Activated T-helper 1 cell treated with anti-CD3 and anti-CD28 coated beads, Interleukin-2, amount 50 U/mL, for 16 hours (primary cell): ENCODE measurements around the gene DNER.

ENCODE experiments used
- DNase-seq, 2 donors: peaks; one replicate each; pipeline ENCODE4 v3.0.0-alpha.2; 2020; ENCODE audit warnings: low read depth in 1 of 2, low spot score in 1 of 2

Gene DNER

DNA sequence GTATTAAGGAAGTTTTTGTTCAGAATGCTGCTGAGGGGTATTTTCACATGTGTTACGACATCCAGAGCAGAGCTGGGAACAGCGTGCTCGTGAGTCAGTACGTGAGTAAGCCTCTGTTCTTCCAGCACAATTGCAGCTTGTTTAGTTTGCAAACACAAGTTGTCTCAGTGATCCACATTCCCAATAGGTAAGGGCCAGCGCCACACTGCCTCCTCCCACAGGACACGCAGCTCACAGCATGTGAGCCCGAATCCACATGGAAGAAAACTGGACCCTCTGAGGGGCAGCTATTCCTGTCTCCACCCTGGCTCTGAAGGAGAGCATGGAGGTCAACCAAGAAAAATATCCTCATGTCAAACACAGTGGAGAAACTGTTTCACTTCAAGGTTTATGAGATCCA lies 269.3 kb downstream of the DNER start:
- DNase-seq: no peak

- no peak for DNase-seq
Measured at GRCh38 chr2:229443546-229444268, 270.6 kb downstream of the DNER start.

- no peak for DNase-seq
Measured at GRCh38 chr2:229443141-229443540, 271.2 kb downstream of the DNER start.

- DNase-seq: no peak
Measured at GRCh38 chr2:229438430-229439159, 275.8 kb downstream of the DNER start.

DNA sequence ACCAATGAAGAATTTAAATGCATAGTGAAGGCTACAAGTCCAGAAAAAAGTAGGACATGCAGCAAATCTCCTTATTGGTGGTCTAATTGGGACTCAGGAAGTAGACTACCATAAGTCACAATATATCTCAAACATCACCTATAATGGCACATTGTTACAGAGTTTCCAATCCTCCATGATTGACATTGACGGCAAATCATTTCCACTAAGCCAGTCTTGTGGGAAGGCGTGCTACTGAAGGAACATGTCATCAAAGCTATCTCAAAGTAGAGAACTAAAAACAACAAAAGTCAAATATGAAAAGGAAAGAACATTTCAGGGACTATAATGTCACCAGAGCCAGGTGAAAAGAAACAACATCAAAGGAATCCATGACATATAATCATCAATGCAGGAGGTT lies 276.9 kb downstream of the DNER start:
- no peak for DNase-seq

DNA sequence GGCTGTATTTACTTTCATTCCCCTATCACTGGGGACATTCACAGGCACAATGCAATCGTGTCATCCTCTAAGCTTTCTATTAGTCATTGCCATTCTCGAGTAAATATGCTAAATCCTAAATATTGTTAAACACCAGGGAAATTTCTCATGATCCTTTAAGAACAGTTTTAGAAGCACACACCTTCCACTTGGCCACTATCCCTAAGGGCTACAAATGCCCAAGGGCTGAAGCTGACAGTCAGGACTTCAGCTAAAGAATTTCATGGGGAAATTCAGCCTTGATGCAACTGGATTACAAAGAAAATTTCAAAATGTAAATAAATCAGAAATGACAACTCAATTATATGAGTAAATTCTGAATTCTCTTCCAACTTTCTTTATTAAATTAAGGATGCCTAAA lies 280.2 kb downstream of the DNER start:
- DNase-seq: no peak

DNA sequence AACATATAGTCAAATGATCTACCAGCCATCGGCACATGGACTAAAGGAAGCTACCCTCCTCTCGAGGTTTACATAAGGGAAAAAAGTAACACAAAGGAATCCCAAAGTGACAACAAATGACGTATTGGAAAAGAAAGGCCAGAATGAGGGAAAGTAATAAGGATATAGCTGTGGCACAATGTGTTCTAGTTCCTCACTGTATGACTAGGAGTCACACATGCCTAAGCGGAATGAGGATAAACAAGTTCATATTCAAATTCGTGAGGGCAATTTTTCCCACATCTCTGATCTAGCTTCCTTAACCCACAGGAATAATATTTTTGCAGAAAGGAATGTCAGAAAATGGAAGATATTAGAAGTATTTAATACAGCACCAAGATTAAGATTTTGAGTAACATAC lies 281.0 kb downstream of the DNER start:
- DNase-seq: no peak

DNA sequence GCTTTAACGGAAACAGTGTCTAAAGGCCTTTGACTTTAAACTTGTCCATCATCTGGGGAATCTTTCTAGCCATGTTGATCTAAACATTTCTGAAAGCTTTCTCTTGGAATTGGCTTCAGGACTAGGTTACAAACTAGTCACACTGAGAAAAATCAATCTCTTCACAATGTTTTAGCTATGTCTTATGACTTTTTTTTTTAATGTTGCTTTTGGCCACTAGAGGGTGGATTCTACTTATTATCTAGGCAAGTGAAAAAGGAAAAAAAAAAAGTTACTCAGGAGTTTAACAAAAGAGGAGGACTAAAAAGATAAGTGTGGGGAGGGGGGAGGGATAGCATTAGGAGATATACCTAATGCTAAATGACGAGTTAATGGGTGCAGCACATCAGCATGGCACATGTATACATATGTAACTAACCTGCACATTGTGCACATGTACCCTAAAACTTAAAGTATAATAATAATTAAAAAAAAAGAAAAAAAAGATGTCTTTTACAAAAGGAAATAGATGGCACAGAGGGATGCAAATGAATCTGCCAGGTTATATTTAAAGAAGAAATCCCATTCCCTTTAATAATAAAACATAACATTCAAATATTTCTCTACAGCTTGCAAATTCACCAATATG lies 282.9 kb downstream of the DNER start:
- no peak for DNase-seq

DNA sequence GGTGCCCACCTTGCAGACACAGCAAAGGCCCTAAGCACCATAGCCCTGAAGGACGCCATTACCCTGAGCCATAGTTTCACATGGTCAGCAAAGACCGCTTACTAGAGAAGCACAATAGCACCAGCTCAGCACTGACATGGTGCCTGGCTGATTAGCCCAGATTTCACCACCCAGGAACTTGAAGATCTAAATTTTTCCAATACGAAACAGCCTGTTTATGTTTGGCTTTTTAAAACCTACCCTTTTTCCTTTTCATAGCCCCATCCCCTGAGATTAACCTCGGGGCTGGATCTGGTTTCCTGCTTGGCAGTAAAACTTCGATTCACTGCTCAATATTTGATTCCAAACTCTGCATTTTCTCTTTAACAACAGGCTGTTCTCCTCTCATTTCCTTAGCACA lies 284.8 kb downstream of the DNER start:
- no peak for DNase-seq

DNA sequence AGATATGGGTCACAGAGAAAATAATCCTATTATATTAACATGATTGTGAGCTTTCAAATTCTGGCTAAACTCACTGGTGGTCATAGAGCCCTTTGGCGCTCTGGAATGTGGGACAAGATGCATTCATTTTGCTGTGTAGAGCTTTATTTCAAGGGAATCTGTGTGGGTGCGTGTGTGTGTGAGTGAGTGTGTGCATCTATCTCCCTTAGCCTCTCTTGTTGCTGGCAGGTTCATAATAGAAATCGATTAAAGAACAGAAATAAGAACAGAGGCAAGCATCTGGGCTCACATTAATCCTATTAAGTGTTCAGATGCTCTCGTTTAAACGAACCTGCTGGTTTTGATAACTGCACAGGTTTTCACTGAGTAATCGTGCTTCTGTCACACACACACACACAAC lies 287.9 kb downstream of the DNER start:
- no peak for DNase-seq

- DNase-seq: no peak
Measured at GRCh38 chr2:229425598-229425997, 288.8 kb downstream of the DNER start.

DNA sequence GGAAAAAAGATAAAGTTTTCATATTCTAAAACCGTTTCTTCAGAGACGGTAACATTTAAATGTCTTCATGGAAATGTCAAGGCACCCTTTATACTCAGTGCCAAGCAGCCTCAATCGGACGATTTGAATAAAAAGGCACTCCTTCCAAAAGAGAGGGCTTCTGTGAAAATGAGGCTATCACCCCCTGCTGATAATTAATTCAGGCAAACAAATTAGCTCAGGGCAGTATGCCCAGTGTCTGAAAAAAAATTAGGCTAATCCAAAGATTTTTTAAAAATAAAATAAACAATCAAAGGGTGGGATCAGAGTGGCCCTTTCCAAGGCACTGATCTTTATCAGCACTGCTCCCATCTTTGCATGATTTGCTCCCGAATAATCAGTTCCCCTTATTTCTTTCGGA lies 292.3 kb downstream of the DNER start:
- DNase-seq: no peak

DNA sequence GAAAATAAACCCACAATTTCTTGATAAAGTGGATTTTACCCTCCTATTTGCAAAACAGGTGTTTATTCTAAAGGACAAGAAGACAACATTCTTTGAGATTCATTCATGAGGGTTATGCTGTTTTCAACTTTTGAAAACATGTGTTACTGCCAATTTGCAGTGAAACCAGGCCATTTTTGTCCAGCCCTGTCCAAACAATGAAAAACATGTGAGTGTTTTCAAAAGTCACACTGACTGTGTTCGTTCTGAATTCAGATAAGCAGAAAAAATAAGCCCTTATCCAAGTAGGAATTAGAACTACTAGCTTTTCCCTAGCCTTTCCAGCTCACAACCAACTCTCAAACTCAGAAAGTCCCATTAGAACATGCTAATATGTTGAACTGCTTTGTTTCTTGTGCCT lies 295.2 kb downstream of the DNER start:
- no peak for DNase-seq

DNA sequence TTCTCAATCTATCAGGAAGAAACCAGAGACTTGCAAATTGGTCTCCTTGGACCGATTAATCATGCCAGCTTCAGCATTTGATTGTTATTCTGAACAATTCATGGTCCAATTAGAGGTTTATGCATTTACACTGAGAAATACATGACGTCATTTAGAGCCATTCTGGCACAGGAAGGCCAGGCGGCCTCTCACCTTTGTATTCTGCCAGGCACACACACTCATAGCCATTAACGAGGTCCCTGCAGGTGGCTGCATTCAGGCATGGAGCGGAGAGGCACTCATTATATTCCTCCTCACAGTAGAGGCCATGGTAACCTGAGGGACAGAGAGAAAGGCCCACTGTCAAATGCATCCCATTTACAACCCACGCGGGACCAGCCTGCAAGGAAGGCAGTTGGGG lies 296.4 kb downstream of the DNER start:
- no peak for DNase-seq

- DNase-seq: no peak
Measured at GRCh38 chr2:229417176-229417575, 297.2 kb downstream of the DNER start.

- DNase-seq: no peak
Measured at GRCh38 chr2:229416116-229416694, 298.1 kb downstream of the DNER start.

GRCh38 chr2:229414631-229415030 lies 299.7 kb downstream of the DNER start:
- DNase-seq: no peak

DNA sequence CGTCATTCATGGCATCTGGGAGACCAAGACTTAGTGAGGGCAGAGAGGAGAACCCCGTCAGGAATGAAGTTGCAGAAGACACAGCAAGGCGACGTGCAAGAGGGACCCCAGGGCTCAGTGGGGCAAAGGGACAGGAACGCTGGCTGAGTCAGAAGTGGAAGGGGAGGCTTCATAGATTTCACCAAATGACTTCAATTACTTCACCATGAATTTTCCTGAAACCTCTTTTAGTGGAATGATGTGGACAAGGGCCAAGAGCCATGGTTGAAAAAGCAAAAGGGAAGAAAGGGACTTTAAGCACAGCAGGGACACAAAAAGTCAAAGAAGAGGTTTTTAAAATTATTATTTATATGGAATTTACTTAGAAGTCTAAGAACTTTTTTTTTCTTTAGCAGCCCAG lies 301.7 kb downstream of the DNER start:
- no peak for DNase-seq

GRCh38 chr2:229410946-229411345 lies 303.4 kb downstream of the DNER start:
- no peak for DNase-seq

- DNase-seq: no peak
Measured at GRCh38 chr2:229410264-229410663, 304.1 kb downstream of the DNER start.

GRCh38 chr2:229409751-229410181 lies 304.6 kb downstream of the DNER start:
- DNase-seq: no peak

- DNase-seq: no peak
Measured at GRCh38 chr2:229408962-229409361, 305.4 kb downstream of the DNER start.
